SIG-M5 treated with dmso at 0.1 percent for 504 hours (cell line): ENCODE results near the gene LASP1.
"Not testable (repeated sequence)": the region's sequence is repeated elsewhere in the genome, so short reads cannot be mapped to it uniquely, and the experiment has no call there.

ENCODE experiments used
- DNase-seq: peaks from one replicate; lab custom pipeline; 2025; ENCODE audit not compliant: unreplicated experiment; lab: John Stamatoyannopoulos, UW

Gene LASP1

GRCh38 chr17:38869526-38870258 is at the start of gene LASP1:
Gene LASP1 (plus strand): TSS chr17:38870058. CDS start chr17:38870190, 132 bp downstream.
- DNase-seq: peak; percentile 88

- DNase-seq: peak; percentile 93
Observed at GRCh38 chr17:38824899-38825761, 44.7 kb upstream of the LASP1 start, which contains the start of gene CWC25. Gene CWC25 (minus strand): TSS chr17:38825321. CDS start chr17:38825183, 138 bp downstream.

- DNase-seq: no peak
Observed at GRCh38 chr17:38825762-38826247, 44.1 kb upstream of the LASP1 start.

- no peak for DNase-seq
Observed at GRCh38 chr17:38844261-38844757, 25.5 kb upstream of the LASP1 start.

- DNase-seq: no peak
Observed at GRCh38 chr17:38848557-38848891, 21.3 kb upstream of the LASP1 start.

- DNase-seq: no peak
Observed at GRCh38 chr17:38848939-38849605, 20.8 kb upstream of the LASP1 start.

- no peak for DNase-seq
Observed at GRCh38 chr17:38850374-38850773, 19.5 kb upstream of the LASP1 start.

GRCh38 chr17:38851434-38851833 is 18.4 kb upstream of the LASP1 start:
- DNase-seq: peak; percentile 23

- DNase-seq: no peak
Observed at GRCh38 chr17:38852771-38853291, 17.0 kb upstream of the LASP1 start.

- peak; percentile 98 for DNase-seq
Observed at GRCh38 chr17:38853292-38854219, 16.3 kb upstream of the LASP1 start, which contains the start of gene RPL23. Gene RPL23 (minus strand): TSS chr17:38853721. CDS start chr17:38853710, 11 bp downstream.

- DNase-seq: not testable (repeated sequence)
Observed at GRCh38 chr17:38855101-38855714, 14.7 kb upstream of the LASP1 start.

GRCh38 chr17:38857271-38857670 is 12.6 kb upstream of the LASP1 start:
- DNase-seq: no peak

- no peak for DNase-seq
Observed at GRCh38 chr17:38861399-38861843, 8.4 kb upstream of the LASP1 start.

GRCh38 chr17:38864636-38865398 is 5.0 kb upstream of the LASP1 start:
- peak; percentile 23 for DNase-seq

- peak; percentile 77 for DNase-seq
Observed at GRCh38 chr17:38867179-38867967, 2.5 kb upstream of the LASP1 start.

GRCh38 chr17:38867968-38868816 is 1.7 kb upstream of the LASP1 start:
- DNase-seq: peak; percentile 51
